ENCODE measurements around the gene TIMM17A. TPM values are rescaled to one million over a fixed set of nuclear protein-coding genes. Genes with fewer than 3 reads are reported as not detected.

The TIMM17A gene
- total and polyA plus RNA-seq, 2 of the 8 experiments (the other 6 are each of a cell fraction or from before 2014, with no cell fraction given): 30.3 to 57.1 TPM

- Histone ChIP-seq H4K8ac (ENCODE audit: extremely low read depth, insufficient read depth, low read length) (peak overlapping the region; percentile 74), H2BK15ac (ENCODE audit: low read length) (peak overlapping the region; percentile 75; the same call in 1 of the 2 replicates), H3K9me3 (ENCODE audit: insufficient read depth in 2 of 2, low read depth in 1 of 2, low read length in 1 of 2) (no peaks in the 10 kb centered on the region), H3K4me2 (ENCODE audit: insufficient read depth in 1 of 2, low read depth in 2 of 2, low read length in 2 of 2) (no peak overlapping the region), H2BK120ac (replicated peaks; ENCODE audit: low read depth, low read length) (no peak overlapping the region), H3K18ac (ENCODE audit: extremely low read depth, low read length) (peak overlapping the region; percentile 44), H3K4me3 (ENCODE audit: extremely low read depth in 1 of 4, insufficient read depth in 2 of 4, low read depth in 3 of 4, low read length in 4 of 4) (no peak overlapping the region), H3K27ac (ENCODE audit: low read depth, low read length) (no peak overlapping the region), H3K9ac (replicated peaks in 1 of 4; ENCODE audit: extremely low read depth in 1 of 4, low read depth in 3 of 4, low read length in 3 of 4) (no peak overlapping the region), H2BK5ac (ENCODE audit: low read depth, low read length) (peak overlapping the region; percentile 57; the same call in 1 of the 2 replicates), H2AFZ (ENCODE audit: low read length) (no peak overlapping the region), H3K79me2 (ENCODE audit: control insufficient read depth in 1 of 2, insufficient read depth in 2 of 2, low read length in 2 of 2) (no peaks in the 10 kb centered on the region), H3K23me2 (ENCODE audit: low read depth, low read length) (no peaks in the 10 kb centered on the region), H3K14ac (ENCODE audit: insufficient read length) (no peak overlapping the region), H3K36me3 (ENCODE audit: control insufficient read depth in 2 of 4, insufficient read depth in 4 of 4, low read length in 3 of 4) (peaks cover 8 to 24% (median 10%) of the 10 kb centered on the region in 4 experiments; a peak in 7 of 8 replicates), H4K20me1 (replicated peaks in 1 of 2; ENCODE audit: control insufficient read depth in 1 of 2, insufficient read depth in 2 of 2, low read length in 2 of 2) (no peaks in the 10 kb centered on the region), H4K91ac (replicated peaks; ENCODE audit: insufficient read length, low read length) (peak overlapping the region; percentile 68), H3K79me1 (ENCODE audit: low read depth, low read length) (no peaks in the 10 kb centered on the region), H3K4me1 (replicated peaks in 1 of 4; ENCODE audit: control insufficient read depth in 3 of 4, insufficient read depth in 4 of 4, low read length in 3 of 4) (peaks cover 0 to 13% (median 2%) of the 10 kb centered on the region in 4 experiments; a peak in 5 of 7 replicates), H3K4ac (replicated peaks; ENCODE audit: insufficient read length, low read depth, low read length) (peak overlapping the region; percentile 73), H2AK5ac (ENCODE audit: low read depth, low read length) (0 out of 2 replicates have a peak overlapping the region, but pooled peaks have one; percentile 56), H2BK12ac (ENCODE audit: low read depth, low read length) (0 out of 2 replicates have a peak overlapping the region, but pooled peaks have one; percentile 18), H4K5ac (ENCODE audit: insufficient read length, low read depth, low read length) (no peak overlapping the region), H3K23ac (ENCODE audit: insufficient read length) (no peak overlapping the region), H3K56ac (replicated peaks; ENCODE audit: insufficient read length, low read depth, low read length) (no peak overlapping the region), H2BK20ac (ENCODE audit: low read length) (peak overlapping the region; percentile 74; the same call in 1 of the 2 replicates), H3K27me3 (replicated peaks in 1 of 4; ENCODE audit: control insufficient read depth in 3 of 4, extremely low read depth in 1 of 4, insufficient read depth in 3 of 4, low read length in 3 of 4) (no peaks in the 10 kb centered on the region)
- DNase-seq (ENCODE audit: low read depth in 1 of 2, low spot score in 2 of 2) (no peak), FAIRE-seq (no peak)
- ChIA-PET CTCF (ENCODE audit: partially characterized antibody) (interaction anchor here (0.7 to 27.9 kb wide), 9 partner anchors 8 to 1664 kb away, joined by 3 to 1014 read pairs (median 3); partner anchors contain the start of genes ELF3 and GPR37L1), POLR2A (ENCODE audit: partially characterized antibody) (interaction anchor here (0.9 to 6.9 kb wide), 6 partner anchors 7 to 112 kb away, joined by 4 to 74 read pairs (median 14); partner anchors contain the start of gene ELF3)
- 82% methylated on average over 16 of the region's 19 CpGs; no CpG with 5 or more reads in 1 of the 2 experiments for WGBS, 2 experiments (ENCODE audit: extremely low coverage in 1 of 2, insufficient coverage in 1 of 2, insufficient read length in 1 of 2, insufficient replicate concordance in 2 of 2, low coverage in 1 of 2, low lambda C conversion rate in 2 of 2, missing lambda C conversion rate in 1 of 2)
- no peak for TF ChIP-seq CREB1 (IDR thresholded peaks at IDR 0.05)
- no peak for TF ChIP-seq NRF1 (IDR thresholded peaks at IDR 0.05; ENCODE audit: low read depth, low read length)
- no peak for TF ChIP-seq BCL11A (IDR thresholded peaks at IDR 0.05; ENCODE audit: low read depth in 2 of 2, low read length in 2 of 2)
- no peak for TF ChIP-seq CEBPB (IDR thresholded peaks at IDR 0.05; ENCODE audit: low read depth, low read length)
Measured at GRCh38 chr1:202018468-202019234, 63.3 kb downstream of the TIMM17A start.
